ENCODE data around the gene EIF2AK3.

Gene EIF2AK3

DNA sequence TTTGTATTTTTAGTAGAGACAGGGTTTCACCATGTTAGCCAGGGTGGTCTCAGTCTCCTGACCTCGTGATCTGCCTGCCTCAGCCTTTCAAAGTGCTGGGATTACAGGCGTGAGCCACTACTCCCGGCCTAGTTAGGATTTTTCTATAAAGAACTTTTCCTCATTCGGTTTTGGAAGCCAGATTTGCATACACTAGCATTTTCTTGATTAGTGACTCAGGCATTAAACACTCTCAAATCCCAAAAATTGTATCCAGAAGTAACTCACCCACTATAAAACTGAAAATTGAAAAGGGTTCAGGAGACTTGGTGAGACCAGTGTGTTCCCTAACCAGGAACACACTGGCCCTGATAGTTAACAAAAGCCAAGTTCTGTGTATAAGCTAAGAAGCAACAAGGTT, 25.2 kb downstream of the EIF2AK3 start:
- ATAC-seq, result no peak

DNA sequence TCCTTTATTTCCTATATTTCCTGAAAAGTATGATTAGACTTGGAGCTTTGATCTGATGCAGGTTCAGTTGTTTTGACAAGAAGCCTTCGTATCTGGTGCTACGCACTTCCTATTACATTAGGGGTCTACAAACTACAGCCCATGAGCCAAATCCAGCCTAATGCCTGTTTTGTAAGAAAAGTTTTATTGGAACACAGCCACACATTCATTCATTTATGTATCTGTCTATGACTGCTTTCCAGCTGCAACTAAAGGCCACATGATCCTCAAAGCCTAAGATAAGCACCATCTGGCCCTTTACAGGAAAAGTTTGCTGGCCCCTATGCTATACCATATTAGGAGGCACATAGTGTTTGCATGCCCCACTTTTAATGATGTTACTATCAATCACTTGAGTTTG, 26.0 kb downstream of the EIF2AK3 start:
- TF ChIP-seq ZNF565 (CRISPR knock-in tag; conservative IDR thresholded peaks at IDR 0.05; ENCODE audit: low read depth) (no peak), ARNTL (CRISPR knock-in tag; IDR thresholded peaks at IDR 0.05; ENCODE audit: borderline replicate concordance, low read depth) (no peak), ZFP3 (CRISPR knock-in tag; IDR thresholded peaks at IDR 0.05) (no peak), SNAI2 (CRISPR knock-in tag; IDR thresholded peaks at IDR 0.05) (no peak), TCF4 (CRISPR knock-in tag; IDR thresholded peaks at IDR 0.05; ENCODE audit: borderline replicate concordance) (peak; percentile 73), CSDC2 (CRISPR knock-in tag; IDR thresholded peaks at IDR 0.05) (no peak), ESRRG (CRISPR knock-in tag; IDR thresholded peaks at IDR 0.05) (no peak), ISL1 (CRISPR knock-in tag; IDR thresholded peaks at IDR 0.05) (peak; percentile 59), GLIS3 (CRISPR knock-in tag; IDR thresholded peaks at IDR 0.05) (0 out of 2 replicates have a peak, but pooled peaks have one; percentile 38), TOX (CRISPR knock-in tag; IDR thresholded peaks at IDR 0.05; ENCODE audit: borderline replicate concordance) (no peak)
- TF ChIP-seq, protein P1, sequence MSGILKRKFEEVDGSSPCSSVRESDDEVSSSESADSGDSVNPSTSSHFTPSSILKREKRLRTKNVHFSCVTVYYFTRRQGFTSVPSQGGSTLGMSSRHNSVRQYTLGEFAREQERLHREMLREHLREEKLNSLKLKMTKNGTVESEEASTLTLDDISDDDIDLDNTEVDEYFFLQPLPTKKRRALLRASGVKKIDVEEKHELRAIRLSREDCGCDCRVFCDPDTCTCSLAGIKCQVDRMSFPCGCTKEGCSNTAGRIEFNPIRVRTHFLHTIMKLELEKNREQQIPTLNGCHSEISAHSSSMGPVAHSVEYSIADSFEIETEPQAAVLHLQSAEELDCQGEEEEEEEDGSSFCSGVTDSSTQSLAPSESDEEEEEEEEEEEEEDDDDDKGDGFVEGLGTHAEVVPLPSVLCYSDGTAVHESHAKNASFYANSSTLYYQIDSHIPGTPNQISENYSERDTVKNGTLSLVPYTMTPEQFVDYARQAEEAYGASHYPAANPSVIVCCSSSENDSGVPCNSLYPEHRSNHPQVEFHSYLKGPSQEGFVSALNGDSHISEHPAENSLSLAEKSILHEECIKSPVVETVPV (CRISPR knock-in tag; IDR thresholded peaks at IDR 0.05), result no peak
- TF ChIP-seq, protein P2, sequence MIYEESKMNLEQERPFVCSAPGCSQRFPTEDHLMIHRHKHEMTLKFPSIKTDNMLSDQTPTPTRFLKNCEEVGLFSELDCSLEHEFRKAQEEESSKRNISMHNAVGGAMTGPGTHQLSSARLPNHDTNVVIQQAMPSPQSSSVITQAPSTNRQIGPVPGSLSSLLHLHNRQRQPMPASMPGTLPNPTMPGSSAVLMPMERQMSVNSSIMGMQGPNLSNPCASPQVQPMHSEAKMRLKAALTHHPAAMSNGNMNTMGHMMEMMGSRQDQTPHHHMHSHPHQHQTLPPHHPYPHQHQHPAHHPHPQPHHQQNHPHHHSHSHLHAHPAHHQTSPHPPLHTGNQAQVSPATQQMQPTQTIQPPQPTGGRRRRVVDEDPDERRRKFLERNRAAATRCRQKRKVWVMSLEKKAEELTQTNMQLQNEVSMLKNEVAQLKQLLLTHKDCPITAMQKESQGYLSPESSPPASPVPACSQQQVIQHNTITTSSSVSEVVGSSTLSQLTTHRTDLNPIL (CRISPR knock-in tag; IDR thresholded peaks at IDR 0.05; ENCODE audit: low read depth), result no peak
- ATAC-seq, result peak; percentile 32; the same call in 1 of the 3 replicates

More for the DNA sequence above, 25.2 kb downstream of the EIF2AK3 start:
- TF ChIP-seq ZC3H10 (CRISPR knock-in tag; IDR thresholded peaks at IDR 0.05), result no peak
- no peak for TF ChIP-seq CSDC2 (CRISPR knock-in tag; IDR thresholded peaks at IDR 0.05)
- TF ChIP-seq, protein P3, sequence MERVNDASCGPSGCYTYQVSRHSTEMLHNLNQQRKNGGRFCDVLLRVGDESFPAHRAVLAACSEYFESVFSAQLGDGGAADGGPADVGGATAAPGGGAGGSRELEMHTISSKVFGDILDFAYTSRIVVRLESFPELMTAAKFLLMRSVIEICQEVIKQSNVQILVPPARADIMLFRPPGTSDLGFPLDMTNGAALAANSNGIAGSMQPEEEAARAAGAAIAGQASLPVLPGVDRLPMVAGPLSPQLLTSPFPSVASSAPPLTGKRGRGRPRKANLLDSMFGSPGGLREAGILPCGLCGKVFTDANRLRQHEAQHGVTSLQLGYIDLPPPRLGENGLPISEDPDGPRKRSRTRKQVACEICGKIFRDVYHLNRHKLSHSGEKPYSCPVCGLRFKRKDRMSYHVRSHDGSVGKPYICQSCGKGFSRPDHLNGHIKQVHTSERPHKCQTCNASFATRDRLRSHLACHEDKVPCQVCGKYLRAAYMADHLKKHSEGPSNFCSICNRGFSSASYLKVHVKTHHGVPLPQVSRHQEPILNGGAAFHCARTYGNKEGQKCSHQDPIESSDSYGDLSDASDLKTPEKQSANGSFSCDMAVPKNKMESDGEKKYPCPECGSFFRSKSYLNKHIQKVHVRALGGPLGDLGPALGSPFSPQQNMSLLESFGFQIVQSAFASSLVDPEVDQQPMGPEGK (CRISPR knock-in tag; IDR thresholded peaks at IDR 0.05; ENCODE audit: borderline replicate concordance), result no peak

DNA sequence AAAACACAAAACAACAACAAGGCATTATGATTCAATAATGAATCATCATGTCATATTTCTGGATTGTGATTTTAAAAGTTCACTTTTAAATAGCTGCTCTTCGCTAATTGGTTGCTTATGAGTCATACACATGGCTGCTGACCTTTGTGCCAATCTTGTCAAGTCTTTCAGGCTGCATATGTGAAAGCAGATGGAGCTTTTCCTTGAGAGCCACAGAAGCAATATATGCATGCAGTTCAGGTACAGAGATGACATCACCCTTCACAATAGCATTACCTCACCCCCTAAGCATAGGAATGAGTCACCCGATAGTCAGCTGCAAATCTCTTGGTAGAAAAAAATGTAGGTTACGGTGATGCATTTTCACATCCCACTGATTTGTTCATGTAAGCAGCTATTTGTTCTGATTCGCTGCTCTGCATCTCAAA, 27.2 kb downstream of the EIF2AK3 start:
- ATAC-seq, result peak; percentile 93
- TF ChIP-seq ZNF565 (CRISPR knock-in tag; conservative IDR thresholded peaks at IDR 0.05; ENCODE audit: low read depth) (no peak), ISL1 (CRISPR knock-in tag; IDR thresholded peaks at IDR 0.05) (peak; percentile 83), ZFP3 (CRISPR knock-in tag; IDR thresholded peaks at IDR 0.05) (peak; percentile 66; the same call in 1 of the 2 replicates)
- TF ChIP-seq, protein P2 (CRISPR knock-in tag; IDR thresholded peaks at IDR 0.05; ENCODE audit: low read depth), result peak; percentile 99

DNA sequence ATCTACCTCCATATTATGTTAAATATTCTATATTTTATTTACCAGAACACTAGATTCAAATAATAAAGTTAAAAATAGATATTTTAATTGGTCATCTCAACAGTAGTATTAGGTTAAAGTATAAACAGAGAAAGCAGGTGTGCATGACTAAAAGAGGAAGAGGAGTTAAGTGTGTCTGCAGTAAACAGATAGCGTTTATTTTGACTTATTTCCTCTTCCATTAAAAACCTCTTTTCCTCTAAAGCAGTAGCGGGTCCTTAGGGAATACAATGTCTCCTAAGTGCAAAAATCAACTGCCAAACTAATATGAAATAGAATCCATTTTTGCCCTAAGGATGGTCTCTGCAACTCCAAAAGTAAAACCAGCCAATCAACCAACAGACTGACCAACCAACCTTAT, 27.7 kb downstream of the EIF2AK3 start:
- TF ChIP-seq, protein P1 (CRISPR knock-in tag; IDR thresholded peaks at IDR 0.05), result no peak
- TF ChIP-seq ZFP3 (CRISPR knock-in tag; IDR thresholded peaks at IDR 0.05), result no peak
- no peak for TF ChIP-seq ZFP30 (CRISPR knock-in tag; IDR thresholded peaks at IDR 0.05)
- no peak for TF ChIP-seq ZNF8 (CRISPR knock-in tag; IDR thresholded peaks at IDR 0.05)
- TF ChIP-seq GLIS3 (CRISPR knock-in tag; IDR thresholded peaks at IDR 0.05), result no peak
- no peak for TF ChIP-seq ESRRG (CRISPR knock-in tag; IDR thresholded peaks at IDR 0.05)
- no peak for TF ChIP-seq SNAI2 (CRISPR knock-in tag; IDR thresholded peaks at IDR 0.05)
- no peak for TF ChIP-seq TCF4 (CRISPR knock-in tag; IDR thresholded peaks at IDR 0.05; ENCODE audit: borderline replicate concordance)
- TF ChIP-seq RARB (CRISPR knock-in tag; IDR thresholded peaks at IDR 0.05), result no peak
- no peak for TF ChIP-seq ISL1 (CRISPR knock-in tag; IDR thresholded peaks at IDR 0.05)
- no peak for TF ChIP-seq OSR1 (CRISPR knock-in tag; IDR thresholded peaks at IDR 0.05)
- no peak for ATAC-seq

DNA sequence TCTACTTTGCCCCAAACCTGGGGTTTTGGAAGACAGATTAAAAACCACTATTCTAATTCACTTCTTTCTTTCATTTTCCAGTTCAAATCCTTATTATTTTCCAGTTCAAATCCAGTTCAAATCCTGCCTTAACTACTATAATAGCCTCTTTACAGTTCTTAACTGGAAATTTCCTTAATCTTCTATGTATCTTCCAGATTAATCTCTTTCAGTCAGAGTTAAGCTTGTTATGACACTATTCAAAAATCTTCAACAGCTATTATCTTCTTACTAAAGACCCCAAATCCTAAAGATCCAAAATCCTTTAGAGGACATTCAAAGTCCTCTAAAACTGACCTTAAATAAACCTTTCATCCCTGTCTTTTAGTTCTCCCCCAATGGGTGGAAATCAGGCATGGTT, 30.1 kb downstream of the EIF2AK3 start:
- TF ChIP-seq ZC3H10 (CRISPR knock-in tag; IDR thresholded peaks at IDR 0.05), result no peak
- TF ChIP-seq, protein P4, sequence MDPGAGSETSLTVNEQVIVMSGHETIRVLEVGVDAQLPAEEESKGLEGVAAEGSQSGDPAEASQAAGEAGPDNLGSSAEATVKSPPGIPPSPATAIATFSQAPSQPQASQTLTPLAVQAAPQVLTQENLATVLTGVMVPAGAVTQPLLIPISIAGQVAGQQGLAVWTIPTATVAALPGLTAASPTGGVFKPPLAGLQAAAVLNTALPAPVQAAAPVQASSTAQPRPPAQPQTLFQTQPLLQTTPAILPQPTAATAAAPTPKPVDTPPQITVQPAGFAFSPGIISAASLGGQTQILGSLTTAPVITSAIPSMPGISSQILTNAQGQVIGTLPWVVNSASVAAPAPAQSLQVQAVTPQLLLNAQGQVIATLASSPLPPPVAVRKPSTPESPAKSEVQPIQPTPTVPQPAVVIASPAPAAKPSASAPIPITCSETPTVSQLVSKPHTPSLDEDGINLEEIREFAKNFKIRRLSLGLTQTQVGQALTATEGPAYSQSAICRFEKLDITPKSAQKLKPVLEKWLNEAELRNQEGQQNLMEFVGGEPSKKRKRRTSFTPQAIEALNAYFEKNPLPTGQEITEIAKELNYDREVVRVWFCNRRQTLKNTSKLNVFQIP (CRISPR knock-in tag; IDR thresholded peaks at IDR 0.05; ENCODE audit: borderline replicate concordance, low read depth), result no peak
- TF ChIP-seq CSDC2 (CRISPR knock-in tag; IDR thresholded peaks at IDR 0.05), result no peak
- TF ChIP-seq SNAI2 (CRISPR knock-in tag; IDR thresholded peaks at IDR 0.05), result no peak
- TF ChIP-seq ARNTL (CRISPR knock-in tag; IDR thresholded peaks at IDR 0.05; ENCODE audit: borderline replicate concordance, low read depth), result no peak
- no peak for TF ChIP-seq TCF4 (CRISPR knock-in tag; IDR thresholded peaks at IDR 0.05; ENCODE audit: borderline replicate concordance)
- no peak for TF ChIP-seq ZNF565 (CRISPR knock-in tag; conservative IDR thresholded peaks at IDR 0.05; ENCODE audit: low read depth)
- TF ChIP-seq ZNF70 (CRISPR knock-in tag; IDR thresholded peaks at IDR 0.05), result no peak
- no peak for TF ChIP-seq ESRRG (CRISPR knock-in tag; IDR thresholded peaks at IDR 0.05)
- TF ChIP-seq ZNF8 (CRISPR knock-in tag; IDR thresholded peaks at IDR 0.05), result no peak
- no peak for TF ChIP-seq ISL1 (CRISPR knock-in tag; IDR thresholded peaks at IDR 0.05)
- TF ChIP-seq BACH2 (CRISPR knock-in tag; IDR thresholded peaks at IDR 0.05; ENCODE audit: borderline replicate concordance), result no peak
- TF ChIP-seq, protein P2 (CRISPR knock-in tag; IDR thresholded peaks at IDR 0.05; ENCODE audit: low read depth), result no peak
- TF ChIP-seq GLIS3 (CRISPR knock-in tag; IDR thresholded peaks at IDR 0.05), result no peak
- TF ChIP-seq PPARA (CRISPR knock-in tag; IDR thresholded peaks at IDR 0.05; ENCODE audit: borderline replicate concordance), result no peak
- ATAC-seq, result no peak
